ENCODE results near the gene SEBOX. TPM values are rescaled to one million over a fixed set of nuclear protein-coding genes. Genes with fewer than 3 reads are reported as not detected.

The SEBOX gene
- total RNA-seq, 5 donors from 2014 or later (not counting 1 experiment from before 2014, with no cell fraction given): not detected

- H3K4me1 ChIP-seq (ENCODE audit: control insufficient read depth in 1 of 2, extremely low read depth in 1 of 2, insufficient read depth in 2 of 2, low read length in 2 of 2): peaks cover 12 to 28% of the 10 kb centered on the region in 2 experiments
- Mint-ChIP-seq H3K27ac (peak overlapping the region; percentile 87 to 90), H3K36me3 (peaks cover 17% of the 10 kb centered on the region), H3K4me3 (peak overlapping the region; percentile 95 to 98 (median 96)), H3K27me3 (no peaks in the 10 kb centered on the region), H3K9me3 (no peaks in the 10 kb centered on the region), H3K4me1 (peaks cover 49 to 54% (median 50%) of the 10 kb centered on the region in 3 donors)
- CTCF ChIA-PET: interaction anchor here (0.9 to 1.8 kb wide), 8 partner anchors 14 to 617 kb away, joined by 3 to 15 read pairs (median 4); partner anchors contain the start of genes LYRM9 (in 1 of the 2), POLDIP2 (in 1 of the 2) and TMEM97 (in 1 of the 2)
- POLR2A ChIA-PET: interaction anchor here (0.6 to 2.5 kb wide), 6 partner anchors 15 to 864 kb away, joined by 3 to 25 read pairs (median 3); partner anchors contain the start of genes POLDIP2 (in 1 of the 2), SDF2 (in 1 of the 2), SUPT6H (in 1 of the 2) and TMEM97 (in 1 of the 2)
- H3K4me3 ChIP-seq (ENCODE audit: control insufficient read depth in 1 of 2, extremely low read depth in 1 of 2, low read length in 1 of 2): peak overlapping the region; percentile 81 to 88
- peak in 5 of 35 experiments; percentile 9 to 17 (median 13) for DNase-seq
- peaks cover 10 to 31% of the 10 kb centered on the region in 2 donors for H3K36me3 ChIP-seq (ENCODE audit: control insufficient read depth in 2 of 2, extremely low read depth in 1 of 2, insufficient read depth in 1 of 2, low read length in 1 of 2)
- no peaks in the 10 kb centered on the region for H3K27me3 ChIP-seq (replicated peaks in 1 of 2; ENCODE audit: control insufficient read depth in 2 of 2, extremely low read depth in 1 of 2, insufficient read depth in 2 of 2, low read length in 1 of 2)
- WGBS (ENCODE audit: insufficient coverage): 13% methylated on average over 17 of the region's 18 CpGs
- H3K27ac ChIP-seq (ENCODE audit: low read length): peak overlapping the region; percentile 77
- ATAC-seq (replicated peaks in 1 of 4): peak in 1 of 4 experiments; percentile 0
- H3K9me3 ChIP-seq: no peaks in the 10 kb centered on the region
Observed at GRCh38 chr17:28334666-28335200, 30.3 kb downstream of the SEBOX start.

GRCh38 chr17:28334171-28334570, 30.8 kb downstream of the SEBOX start:
- Histone ChIP-seq H3K27me3 (replicated peaks in 1 of 2; ENCODE audit: control insufficient read depth in 2 of 2, extremely low read depth in 1 of 2, insufficient read depth in 2 of 2, low read length in 1 of 2) (no peaks in the 10 kb centered on the region), H3K27ac (ENCODE audit: low read length) (no peak overlapping the region), H3K36me3 (ENCODE audit: control insufficient read depth in 2 of 2, extremely low read depth in 1 of 2, insufficient read depth in 1 of 2, low read length in 1 of 2) (peaks cover 8 to 29% of the 10 kb centered on the region in 2 donors), H3K9me3 (no peaks in the 10 kb centered on the region), H3K4me3 (ENCODE audit: control insufficient read depth in 1 of 2, extremely low read depth in 1 of 2, low read length in 1 of 2) (no peak overlapping the region), H3K4me1 (ENCODE audit: control insufficient read depth in 1 of 2, extremely low read depth in 1 of 2, insufficient read depth in 2 of 2, low read length in 2 of 2) (peaks cover 12 to 28% of the 10 kb centered on the region in 2 experiments)
- ATAC-seq (replicated peaks in 1 of 4): no peak
- H3K4me1 Mint-ChIP-seq: peaks cover 49 to 54% (median 49%) of the 10 kb centered on the region in 3 donors
- no peaks in the 10 kb centered on the region for H3K27me3 Mint-ChIP-seq
- ChIA-PET CTCF (interaction anchor here in 1 of 2 donors (1.8 kb wide), 1 partner anchor 15 kb away, joined by 15 read pairs; the partner anchor contains the start of gene TMEM97), POLR2A (interaction anchor here (0.6 to 2.5 kb wide), 3 partner anchors 17 to 864 kb away, joined by 3 to 25 read pairs (median 3); partner anchors contain the start of gene POLDIP2 (in 1 of the 2))
- H3K9me3 Mint-ChIP-seq: no peaks in the 10 kb centered on the region
- peaks cover 14% of the 10 kb centered on the region for H3K36me3 Mint-ChIP-seq
- H3K27ac Mint-ChIP-seq: peak overlapping the region in 1 of 2 donors; percentile 90
- H3K4me3 Mint-ChIP-seq: peak overlapping the region; percentile 95 to 98 (median 96)
- no peak for DNase-seq
- WGBS (ENCODE audit: insufficient coverage): 69% methylated on average over 5 of the region's 6 CpGs

GRCh38 chr17:28333083-28333746, 31.8 kb downstream of the SEBOX start:
- WGBS (ENCODE audit: insufficient coverage): 80% methylated on average over 1 of the region's 1 CpG
- DNase-seq (no peak), ATAC-seq (replicated peaks in 1 of 4) (no peak)
- Histone ChIP-seq H3K4me3 (ENCODE audit: control insufficient read depth in 1 of 2, extremely low read depth in 1 of 2, low read length in 1 of 2) (no peak overlapping the region), H3K27ac (ENCODE audit: low read length) (no peak overlapping the region), H3K4me1 (ENCODE audit: control insufficient read depth in 1 of 2, extremely low read depth in 1 of 2, insufficient read depth in 2 of 2, low read length in 2 of 2) (peaks cover 12 to 28% of the 10 kb centered on the region in 2 experiments), H3K9me3 (no peaks in the 10 kb centered on the region), H3K36me3 (ENCODE audit: control insufficient read depth in 2 of 2, extremely low read depth in 1 of 2, insufficient read depth in 1 of 2, low read length in 1 of 2) (peaks cover 7 to 36% of the 10 kb centered on the region in 2 donors), H3K27me3 (replicated peaks in 1 of 2; ENCODE audit: control insufficient read depth in 2 of 2, extremely low read depth in 1 of 2, insufficient read depth in 2 of 2, low read length in 1 of 2) (no peaks in the 10 kb centered on the region)
- Mint-ChIP-seq H3K9me3 (no peaks in the 10 kb centered on the region), H3K27me3 (no peaks in the 10 kb centered on the region), H3K27ac (no peak overlapping the region), H3K4me3 (peak overlapping the region; percentile 95 to 98 (median 96)), H3K4me1 (peaks cover 44 to 49% (median 48%) of the 10 kb centered on the region in 3 donors), H3K36me3 (peaks cover 16% of the 10 kb centered on the region)
- CTCF ChIA-PET: interaction anchor here in 1 of 2 donors (0.7 kb wide), 1 partner anchor 23 kb away, joined by 4 read pairs; no protein-coding TSS in a partner anchor
- POLR2A ChIA-PET: no interaction called here

GRCh38 chr17:28331891-28332420, 33.0 kb downstream of the SEBOX start:
- CTCF ChIA-PET: no interaction called here
- 100% methylated on average over 1 of the region's 6 CpGs for WGBS (ENCODE audit: insufficient coverage)
- no peak overlapping the region for H3K27ac Mint-ChIP-seq
- DNase-seq (no peak), ATAC-seq (replicated peaks in 1 of 4) (no peak)
- H3K36me3 Mint-ChIP-seq: peaks cover 21% of the 10 kb centered on the region
- no peaks in the 10 kb centered on the region for H3K27me3 Mint-ChIP-seq
- H3K27ac ChIP-seq (ENCODE audit: low read length): no peak overlapping the region
- peaks cover 34 to 37% (median 36%) of the 10 kb centered on the region in 3 donors for H3K4me1 Mint-ChIP-seq
- no peak overlapping the region for H3K4me3 ChIP-seq (ENCODE audit: control insufficient read depth in 1 of 2, extremely low read depth in 1 of 2, low read length in 1 of 2)
- H3K4me3 Mint-ChIP-seq: no peak overlapping the region
- H3K36me3 ChIP-seq (ENCODE audit: control insufficient read depth in 2 of 2, extremely low read depth in 1 of 2, insufficient read depth in 1 of 2, low read length in 1 of 2): peaks cover 7 to 44% of the 10 kb centered on the region in 2 donors
- no peaks in the 10 kb centered on the region for H3K9me3 Mint-ChIP-seq
- no peaks in the 10 kb centered on the region for H3K9me3 ChIP-seq
- peaks cover 12 to 28% of the 10 kb centered on the region in 2 experiments for H3K4me1 ChIP-seq (ENCODE audit: control insufficient read depth in 1 of 2, extremely low read depth in 1 of 2, insufficient read depth in 2 of 2, low read length in 2 of 2)
- POLR2A ChIA-PET: no interaction called here
- H3K27me3 ChIP-seq (replicated peaks in 1 of 2; ENCODE audit: control insufficient read depth in 2 of 2, extremely low read depth in 1 of 2, insufficient read depth in 2 of 2, low read length in 1 of 2): no peaks in the 10 kb centered on the region

- Histone ChIP-seq H3K4me1 (ENCODE audit: control insufficient read depth in 1 of 2, extremely low read depth in 1 of 2, insufficient read depth in 2 of 2, low read length in 2 of 2) (peaks cover 6 to 16% of the 10 kb centered on the region in 2 experiments), H3K4me3 (ENCODE audit: control insufficient read depth in 1 of 2, extremely low read depth in 1 of 2, low read length in 1 of 2) (no peak overlapping the region), H3K27ac (ENCODE audit: low read length) (no peak overlapping the region), H3K36me3 (ENCODE audit: control insufficient read depth in 2 of 2, extremely low read depth in 1 of 2, insufficient read depth in 1 of 2, low read length in 1 of 2) (peaks cover 7 to 44% of the 10 kb centered on the region in 2 donors), H3K27me3 (replicated peaks in 1 of 2; ENCODE audit: control insufficient read depth in 2 of 2, extremely low read depth in 1 of 2, insufficient read depth in 2 of 2, low read length in 1 of 2) (no peaks in the 10 kb centered on the region), H3K9me3 (no peaks in the 10 kb centered on the region)
- Mint-ChIP-seq H3K4me1 (peaks cover 24 to 27% (median 24%) of the 10 kb centered on the region in 3 donors), H3K36me3 (peaks cover 24% of the 10 kb centered on the region), H3K27ac (no peak overlapping the region), H3K4me3 (no peak overlapping the region), H3K9me3 (no peaks in the 10 kb centered on the region), H3K27me3 (no peaks in the 10 kb centered on the region)
- POLR2A ChIA-PET: interaction anchor here in 1 of 2 donors (0.7 kb wide), 1 partner anchor 14 kb away, joined by 5 read pairs; no protein-coding TSS in a partner anchor
- CTCF ChIA-PET: no interaction called here
- DNase-seq (no peak), ATAC-seq (replicated peaks in 1 of 4) (no peak)
- WGBS (ENCODE audit: insufficient coverage): 98% methylated on average over 4 of the region's 5 CpGs
Observed at GRCh38 chr17:28330671-28331070, 34.3 kb downstream of the SEBOX start.

GRCh38 chr17:28328325-28328724, 36.7 kb downstream of the SEBOX start:
- no peak overlapping the region for H3K27ac Mint-ChIP-seq
- Histone ChIP-seq H3K9me3 (no peaks in the 10 kb centered on the region), H3K4me1 (ENCODE audit: control insufficient read depth in 1 of 2, extremely low read depth in 1 of 2, insufficient read depth in 2 of 2, low read length in 2 of 2) (no peaks in the 10 kb centered on the region), H3K27ac (ENCODE audit: low read length) (no peak overlapping the region), H3K4me3 (ENCODE audit: control insufficient read depth in 1 of 2, extremely low read depth in 1 of 2, low read length in 1 of 2) (no peak overlapping the region), H3K36me3 (ENCODE audit: control insufficient read depth in 2 of 2, extremely low read depth in 1 of 2, insufficient read depth in 1 of 2, low read length in 1 of 2) (peaks cover 7 to 44% of the 10 kb centered on the region in 2 donors), H3K27me3 (replicated peaks in 1 of 2; ENCODE audit: control insufficient read depth in 2 of 2, extremely low read depth in 1 of 2, insufficient read depth in 2 of 2, low read length in 1 of 2) (no peaks in the 10 kb centered on the region)
- ChIA-PET POLR2A (interaction anchor here in 1 of 2 donors (0.5 kb wide), 1 partner anchor 11 kb away, joined by 5 read pairs; no protein-coding TSS in a partner anchor), CTCF (no interaction called here)
- no peak for DNase-seq
- no peak for ATAC-seq (replicated peaks in 1 of 4)
- peaks cover 24% of the 10 kb centered on the region for H3K36me3 Mint-ChIP-seq
- H3K4me3 Mint-ChIP-seq: no peak overlapping the region
- H3K9me3 Mint-ChIP-seq: no peaks in the 10 kb centered on the region
- H3K27me3 Mint-ChIP-seq: no peaks in the 10 kb centered on the region
- H3K4me1 Mint-ChIP-seq: peaks cover 1 to 8% (median 6%) of the 10 kb centered on the region in 3 donors
- no CpG with 5 or more reads among the region's 4 CpGs for WGBS (ENCODE audit: insufficient coverage)

Data from T-cell (primary cell).